H4 (cell line): ENCODE data around the gene RBP5. TPM values are rescaled to one million over a fixed set of nuclear protein-coding genes. Genes with fewer than 3 reads are reported as not detected.
A peak's percentile ranks its signal among the peaks of the same experiment; 100 is the strongest.
"Not testable (repeated sequence)": the region's sequence is repeated elsewhere in the genome, so short reads cannot be mapped to it uniquely, and the experiment has no call there.

ENCODE experiments used
- DNase-seq: peaks from one replicate; pipeline ENCODE4 v3.0.0-alpha.2; 2015; ENCODE audit warnings: low spot score
- total RNA-seq: library from RNA; depleted of rRNA; stranded (reverse); fragments of >200 nt; shearing (Covaris generic); gene quantifications from 2 replicates; pipeline ENCODE4 v1.2.3, GENCODE V29; 2014

Gene RBP5
- total RNA-seq, 1 experiment from 2014 or later, result not detected

DNA sequence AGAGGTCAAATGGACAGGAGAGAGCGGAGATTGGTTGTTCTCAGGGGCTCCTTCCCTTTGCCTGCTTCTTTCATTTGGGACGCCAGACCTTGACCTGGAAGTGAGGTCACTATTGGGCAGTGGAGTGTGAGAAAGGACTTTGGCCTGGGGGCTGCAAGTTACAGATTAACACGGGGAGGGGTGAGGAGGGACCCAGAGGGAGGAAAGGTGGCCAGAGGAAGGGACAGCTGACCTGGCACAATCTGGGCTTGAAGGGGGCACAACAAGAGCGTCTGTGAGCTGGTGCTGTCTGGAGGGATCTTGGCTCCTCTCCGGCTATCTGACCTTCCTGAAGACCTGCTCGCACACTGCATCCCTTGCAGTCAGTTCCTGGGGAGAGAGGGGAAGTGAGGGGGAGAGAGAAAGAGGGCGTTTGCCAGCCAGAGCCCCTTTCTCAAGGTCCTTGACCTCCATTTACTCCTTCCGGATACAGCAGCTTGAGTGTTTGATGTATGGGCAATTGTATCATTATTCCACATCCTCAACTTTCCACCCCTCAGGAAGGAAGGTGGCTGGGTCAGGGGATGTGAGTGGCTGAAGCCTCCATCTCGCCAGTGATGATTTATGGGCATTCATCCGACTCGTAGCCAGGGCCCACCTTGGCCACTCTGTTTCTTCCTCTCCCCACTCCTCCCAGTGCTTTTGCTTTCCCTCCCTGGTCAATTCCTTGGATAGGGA, 4.7 kb downstream of the RBP5 start:
- no peak for DNase-seq

DNA sequence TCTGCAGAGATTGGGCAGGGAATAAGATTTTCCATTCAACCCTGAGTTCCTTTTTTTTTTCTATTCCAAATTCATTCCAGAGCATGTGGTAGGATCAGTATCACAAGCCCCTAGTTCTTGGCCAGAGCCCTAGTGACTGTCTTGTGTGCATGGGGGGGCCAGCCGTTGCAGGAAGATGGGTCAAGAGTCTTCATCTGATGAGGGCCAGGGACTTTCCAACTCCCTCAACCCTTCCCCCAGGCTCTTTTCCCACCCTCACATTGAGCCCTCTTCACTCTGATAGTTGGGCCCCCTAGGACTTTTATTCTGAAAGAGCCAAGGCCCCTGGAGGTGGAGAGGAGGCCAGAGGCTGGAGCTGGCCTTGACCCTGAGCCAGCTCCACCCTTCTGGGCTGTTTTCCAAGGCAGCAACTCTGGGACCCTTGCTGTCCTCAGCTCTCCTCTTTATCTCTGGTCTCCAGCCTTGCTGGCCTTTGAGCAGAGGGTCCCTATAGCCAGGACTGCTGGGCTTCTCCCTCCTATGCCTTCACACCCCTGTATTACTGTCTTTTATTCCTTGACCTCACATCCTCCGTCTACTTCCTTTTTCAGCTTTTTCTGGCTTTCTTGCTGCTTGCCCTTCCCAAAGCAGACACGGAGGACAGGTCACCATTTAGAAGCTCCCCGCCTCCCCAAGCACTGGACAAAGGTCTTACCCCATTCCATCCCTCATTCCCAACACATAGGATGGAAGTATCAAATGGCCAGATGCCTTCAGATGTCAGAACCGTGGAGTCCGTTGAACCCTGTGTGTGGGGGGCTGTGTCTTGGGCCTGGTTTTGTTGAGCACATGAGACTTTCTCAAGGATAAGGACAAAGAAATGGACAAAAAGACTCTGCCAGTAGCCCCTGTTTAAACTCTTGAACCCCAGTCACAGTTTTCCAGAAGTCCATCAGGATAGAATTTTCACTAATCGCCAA, 5.6 kb downstream of the RBP5 start:
- no peak for DNase-seq

DNA sequence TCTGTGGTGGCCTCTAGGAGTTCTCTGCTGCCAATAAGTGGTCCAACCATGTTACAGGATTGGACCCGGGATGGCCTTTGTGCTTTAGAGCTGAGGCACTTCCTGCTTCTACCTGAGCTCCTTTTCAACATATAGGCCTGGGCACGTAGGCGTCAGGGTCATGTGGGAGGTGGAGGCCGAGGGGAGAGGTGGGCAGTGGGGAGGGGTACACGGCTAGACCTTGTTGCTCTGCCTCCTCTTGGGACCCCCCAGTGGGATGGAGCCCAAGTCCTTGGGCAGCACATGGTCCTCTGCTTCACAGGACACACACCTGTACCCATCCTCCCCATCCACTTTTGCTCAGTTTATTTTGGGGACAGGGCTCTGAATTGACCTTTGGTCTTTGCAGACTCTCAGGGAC, 7.4 kb downstream of the RBP5 start:
- no peak for DNase-seq

DNA sequence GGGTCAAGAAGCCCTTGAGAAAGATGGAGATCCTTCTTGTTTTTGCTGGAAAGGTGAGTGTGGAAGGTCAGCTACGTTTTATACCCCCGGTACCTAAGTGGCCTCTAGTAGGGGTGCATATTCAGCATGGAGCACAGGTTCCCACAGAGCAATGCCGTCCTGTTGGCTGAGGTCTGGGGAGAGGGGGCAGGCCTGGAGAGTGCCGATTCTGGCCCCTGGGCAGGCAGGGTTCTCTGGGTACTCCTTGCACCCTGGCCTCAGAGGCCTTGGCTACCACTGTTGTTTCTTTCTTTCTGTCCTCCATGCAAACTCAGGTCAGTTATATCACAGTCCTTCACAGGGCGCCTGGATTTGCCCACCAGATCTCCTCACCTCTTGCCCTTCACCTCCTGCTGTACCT, 8.5 kb downstream of the RBP5 start:
- no peak for DNase-seq

DNA sequence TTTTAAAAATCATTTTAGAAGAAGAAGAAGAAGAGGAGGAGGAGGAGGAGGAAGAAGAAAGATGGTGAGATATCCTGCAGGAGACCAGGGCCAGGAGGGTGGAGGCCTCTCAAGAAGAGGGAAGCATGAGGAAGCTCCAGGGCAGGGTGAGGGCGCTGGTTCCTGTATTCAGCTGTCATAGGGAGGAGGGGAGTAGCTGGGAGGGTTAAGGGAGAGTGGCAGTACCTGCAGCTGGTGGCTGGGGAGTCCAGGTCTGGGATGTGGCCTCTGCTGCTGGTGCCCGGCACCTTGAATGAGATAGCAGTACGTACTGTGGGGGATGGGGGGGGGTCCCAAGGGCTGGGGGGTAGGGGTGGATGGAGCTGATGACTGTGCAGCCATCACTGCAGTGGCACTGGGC, 9.8 kb downstream of the RBP5 start:
- no peak for DNase-seq

DNA sequence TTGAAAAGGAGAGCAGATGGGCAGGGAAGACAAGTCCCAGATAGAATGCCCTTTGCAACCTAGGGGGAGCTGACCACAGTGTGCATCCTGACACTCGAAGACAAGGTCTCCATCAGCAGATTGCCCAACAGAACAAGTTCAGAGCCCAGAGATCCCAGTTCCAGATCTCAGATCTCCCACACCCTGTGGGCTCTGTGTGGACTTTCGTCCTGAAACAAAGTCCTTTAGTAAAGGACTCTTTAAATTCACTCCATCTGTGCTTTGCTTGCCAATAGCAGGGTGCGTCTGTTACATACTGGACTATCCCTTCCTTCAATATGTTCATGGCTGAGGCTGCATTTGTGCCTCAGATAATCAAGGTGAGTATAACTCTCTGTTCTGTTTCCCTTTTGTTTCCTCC, 11.0 kb downstream of the RBP5 start:
- no peak for DNase-seq

DNA sequence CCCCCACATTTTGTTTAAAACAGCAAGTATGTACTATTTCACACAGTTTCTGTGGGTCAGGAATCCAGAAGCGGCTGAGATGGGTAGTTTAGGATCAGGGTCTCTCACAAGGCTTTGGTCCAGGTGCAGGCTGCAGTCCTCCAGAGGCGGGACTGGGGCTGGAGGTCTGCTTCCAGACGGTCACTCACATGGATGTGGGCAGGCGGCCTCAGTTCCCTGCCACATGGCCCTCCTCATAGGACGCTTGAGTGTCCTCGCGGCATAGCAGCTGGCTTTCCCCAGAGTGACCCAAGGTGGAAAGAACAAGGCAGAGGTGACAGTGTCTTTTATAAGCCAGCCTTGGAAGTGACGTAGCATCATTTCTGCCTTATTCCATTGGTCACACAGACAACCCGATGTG, 11.8 kb downstream of the RBP5 start:
- DNase-seq, result no peak

DNA sequence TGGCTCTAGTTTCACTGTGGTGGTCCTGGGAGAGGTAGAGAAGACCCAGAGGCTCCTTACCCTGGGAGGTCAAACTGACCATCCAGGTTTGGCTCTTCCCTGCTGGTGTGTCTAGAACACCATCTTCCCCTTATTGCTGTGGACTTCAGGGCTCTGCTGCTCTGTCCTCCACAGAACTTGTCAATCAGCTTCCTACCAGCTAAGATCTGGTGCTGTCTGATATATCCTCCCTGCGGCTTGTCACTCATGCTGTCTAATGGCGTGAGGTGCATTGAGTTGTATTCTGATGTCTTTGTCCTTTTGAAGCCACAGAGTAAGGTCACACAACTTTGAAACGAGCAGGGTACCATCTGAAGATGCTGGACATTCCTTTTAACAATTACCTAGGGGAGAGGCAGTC, 12.5 kb downstream of the RBP5 start:
- no peak for DNase-seq

DNA sequence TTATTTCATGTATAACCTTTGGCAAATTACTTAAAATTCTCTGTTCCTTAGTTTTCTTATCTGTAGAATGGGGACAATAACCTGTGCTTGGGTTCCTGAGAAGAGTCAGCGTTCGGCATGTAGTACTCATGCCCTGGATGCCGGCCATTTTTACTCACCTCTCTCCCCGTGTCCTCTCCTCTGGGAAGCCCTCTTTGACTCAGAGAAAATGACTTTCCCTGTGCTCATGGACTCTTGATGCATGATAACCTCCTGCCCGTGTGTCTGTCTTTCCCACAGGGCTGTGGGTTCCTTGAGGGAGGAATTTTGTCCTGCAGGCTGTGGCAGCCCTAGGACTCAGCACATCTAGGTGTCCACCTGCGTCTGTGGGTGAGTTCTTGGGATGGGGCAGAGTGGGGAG, 13.8 kb downstream of the RBP5 start:
- no peak for DNase-seq

DNA sequence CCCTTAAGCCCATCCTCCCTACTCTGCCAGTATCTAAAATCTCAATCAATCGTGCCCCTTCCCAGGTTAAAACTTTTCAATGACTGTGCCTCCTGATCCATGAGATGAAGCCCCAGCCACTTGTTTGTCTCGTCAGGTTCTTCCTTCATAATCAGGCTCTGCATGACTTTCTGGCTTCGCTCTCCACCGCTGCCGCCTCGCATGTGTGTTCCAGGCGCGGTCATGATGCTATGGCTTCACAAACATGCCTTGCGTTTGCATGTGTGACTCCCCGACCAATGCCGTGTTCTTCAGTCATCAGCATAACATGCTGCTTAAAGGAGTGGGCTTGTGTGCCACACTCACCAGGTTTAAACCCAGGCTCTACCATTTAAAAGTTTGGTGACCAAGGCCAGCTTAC, 14.7 kb downstream of the RBP5 start:
- no peak for DNase-seq

DNA sequence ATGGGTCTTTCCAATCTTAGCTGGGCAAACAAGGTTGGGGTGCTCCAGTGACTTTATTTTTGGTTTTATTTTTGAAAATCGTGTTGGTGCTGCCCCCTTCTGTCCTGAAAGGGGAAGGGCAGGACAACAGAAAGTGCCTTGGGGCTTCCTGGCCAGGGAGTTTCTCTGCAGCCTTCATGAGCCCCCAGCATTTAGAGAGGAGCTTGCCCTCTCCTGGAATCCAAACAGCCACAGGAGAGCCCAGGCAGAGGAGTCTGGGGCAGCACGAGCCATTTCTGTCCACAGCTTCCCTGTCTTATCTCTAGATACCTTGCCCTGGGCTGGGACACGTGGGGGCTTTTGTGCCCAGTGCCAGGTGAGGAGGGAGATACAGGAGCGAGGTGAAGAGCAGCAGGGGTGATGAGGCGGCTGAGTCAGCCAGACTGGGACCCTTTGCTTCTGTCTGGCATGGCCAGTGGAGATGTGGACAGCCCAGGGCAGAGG, 15.3 kb downstream of the RBP5 start:
- DNase-seq, result peak; percentile 33

DNA sequence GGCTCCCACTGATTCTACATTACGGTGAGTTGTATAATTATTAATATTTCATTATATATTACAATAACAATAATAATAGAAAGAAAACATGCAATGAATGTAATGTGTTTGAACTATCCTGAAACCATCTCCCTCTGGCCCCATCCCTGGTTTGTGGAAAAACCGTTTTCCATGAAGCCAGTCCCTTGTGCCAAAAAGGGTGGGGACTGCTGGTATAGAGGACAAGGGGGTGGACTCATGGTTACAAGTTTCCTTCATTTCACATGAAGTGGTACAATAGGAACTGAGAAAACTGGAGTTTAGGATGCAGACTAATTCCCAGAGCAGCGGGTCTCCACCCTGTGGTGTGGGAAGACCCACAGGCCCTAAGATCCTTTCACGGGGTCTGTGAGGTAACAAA, 16.6 kb downstream of the RBP5 start:
- DNase-seq, result no peak

DNA sequence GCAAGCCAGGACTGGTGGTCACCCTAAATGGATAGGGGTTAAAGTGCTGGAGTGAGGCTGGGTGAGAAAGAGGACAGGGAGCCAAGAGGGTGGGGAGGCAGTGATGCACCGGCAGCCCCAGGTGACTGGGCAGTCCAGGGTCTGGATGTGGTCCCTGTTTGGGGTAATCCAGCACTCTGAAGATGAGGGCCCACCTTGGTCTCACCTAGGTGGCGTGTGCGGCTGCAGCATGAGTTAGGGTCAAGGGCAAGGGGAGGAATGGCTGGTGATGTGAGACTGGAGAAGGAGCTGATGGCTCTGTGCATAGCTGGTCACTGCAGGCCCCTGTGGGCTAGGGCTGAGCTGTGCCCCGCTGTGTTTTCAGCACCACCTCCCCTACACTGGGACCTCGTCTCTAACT, 18.0 kb downstream of the RBP5 start:
- DNase-seq, result no peak

DNA sequence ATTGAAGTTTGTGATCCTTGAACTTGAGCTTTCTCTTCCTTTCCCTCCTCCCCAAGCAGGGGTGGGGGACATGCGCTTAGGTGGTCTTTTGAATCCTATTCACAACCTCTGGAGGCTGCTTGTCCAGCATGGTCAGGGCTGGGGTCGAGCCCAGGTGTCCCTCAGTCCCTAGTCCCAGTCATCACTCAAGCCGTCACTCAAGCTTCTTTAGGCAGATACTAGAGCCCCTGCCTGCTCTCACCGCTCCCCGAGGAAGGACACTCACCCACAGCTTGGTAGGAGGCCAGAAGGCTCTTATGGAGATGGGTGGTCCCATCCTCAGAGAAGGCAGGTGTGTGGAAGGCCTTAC, 19.1 kb downstream of the RBP5 start:
- no peak for DNase-seq

DNA sequence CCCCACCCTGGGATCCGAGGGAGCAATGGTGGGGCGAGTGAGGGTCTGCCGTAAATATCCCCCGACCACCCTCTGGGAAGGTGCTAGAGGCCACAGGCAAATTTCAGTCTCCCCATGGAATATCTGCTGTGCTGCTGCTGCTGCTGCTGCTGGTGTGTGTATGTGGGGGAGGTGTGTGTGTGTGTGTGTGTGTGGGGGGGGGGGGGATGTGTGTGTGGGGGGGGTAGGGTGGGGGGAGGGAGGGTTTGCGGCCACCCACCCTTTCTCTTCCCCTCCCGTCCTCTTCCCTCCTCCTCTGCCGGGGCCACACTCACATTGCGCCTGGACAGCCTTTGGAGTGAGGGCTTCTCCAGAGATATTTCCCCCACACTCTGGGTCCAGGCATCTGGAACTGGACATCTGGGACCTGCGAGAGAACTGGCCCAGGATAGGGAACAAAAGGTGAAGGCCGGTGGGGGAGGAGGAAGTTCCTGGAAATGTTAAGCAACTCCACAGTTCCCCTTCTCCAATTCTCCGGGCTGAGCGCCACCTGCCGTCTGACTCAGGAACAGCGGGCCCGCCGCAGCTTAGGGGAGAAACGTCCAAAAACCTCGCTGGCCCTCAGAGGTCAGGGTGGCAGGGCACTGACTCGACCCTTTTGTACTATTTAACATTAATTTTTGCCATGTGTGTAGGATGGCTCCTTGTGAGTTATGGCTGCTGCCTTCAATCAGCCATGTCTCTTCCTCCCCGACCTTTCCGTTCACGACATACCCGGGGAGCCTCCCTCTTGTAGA, 19.7 kb downstream of the RBP5 start, which contains the start of gene C1RL:
TSS of gene C1RL (minus strand) at position 419 of the 776 bp plus-strand sequence. CDS start at position 385, 34 bp downstream.
- DNase-seq, result peak; percentile 87

DNA sequence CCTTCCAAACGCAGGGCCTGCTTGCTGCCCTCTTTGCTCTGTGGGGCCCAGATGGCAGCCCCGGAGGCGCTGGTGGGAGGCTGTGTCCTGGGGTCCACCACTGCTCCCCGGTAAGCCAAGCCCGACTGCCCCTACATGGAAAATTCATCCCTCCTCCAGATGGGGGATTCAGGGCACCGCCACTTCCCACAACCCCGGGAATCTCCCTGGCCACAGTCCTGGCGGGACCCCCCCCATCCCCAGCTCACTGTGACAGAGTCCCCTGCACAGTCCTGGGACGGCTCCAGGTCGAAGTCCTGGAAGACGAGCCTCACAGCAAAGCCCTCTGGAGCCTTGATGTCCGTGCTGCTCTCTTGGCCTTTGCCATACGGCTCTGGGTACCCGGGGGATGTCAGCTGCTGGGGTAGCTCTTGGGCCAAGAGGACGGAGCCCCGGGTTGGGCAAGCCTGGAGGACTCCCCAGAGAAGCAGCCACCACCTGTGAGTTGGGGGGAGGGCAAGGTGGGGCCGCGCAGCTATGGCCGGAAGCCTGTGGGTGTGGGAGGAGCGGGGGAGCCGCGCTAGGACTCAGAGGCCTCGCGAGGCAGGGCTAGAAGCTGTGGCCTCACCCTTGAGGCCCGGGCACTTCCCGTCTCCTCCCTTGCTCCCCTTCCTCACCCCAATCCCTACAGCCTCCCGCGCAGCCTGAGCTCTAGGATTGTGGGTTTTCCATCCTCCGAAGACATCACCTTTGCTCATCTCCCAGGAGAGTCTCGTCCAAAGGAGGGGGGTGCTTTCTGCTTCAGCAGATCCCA, 20.5 kb downstream of the RBP5 start:
- DNase-seq, result peak; percentile 87

DNA sequence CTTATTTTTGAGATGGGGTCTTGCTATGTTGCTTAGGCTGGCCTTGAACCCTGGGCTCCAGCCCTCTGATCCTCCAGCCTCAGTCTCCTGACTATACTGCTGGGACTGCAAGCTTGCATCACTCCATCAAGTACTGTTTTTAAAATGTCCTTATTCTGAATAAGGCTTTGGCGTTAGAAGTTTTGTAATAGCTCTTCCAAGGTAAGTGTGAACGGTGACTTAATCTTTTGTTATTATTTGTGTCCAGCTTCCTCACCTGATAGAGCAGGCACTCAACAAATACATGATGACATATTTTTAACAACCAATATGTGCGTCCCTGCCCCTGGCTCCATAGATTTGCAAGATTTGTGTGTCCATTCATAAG, 21.1 kb downstream of the RBP5 start:
- DNase-seq, result no peak

DNA sequence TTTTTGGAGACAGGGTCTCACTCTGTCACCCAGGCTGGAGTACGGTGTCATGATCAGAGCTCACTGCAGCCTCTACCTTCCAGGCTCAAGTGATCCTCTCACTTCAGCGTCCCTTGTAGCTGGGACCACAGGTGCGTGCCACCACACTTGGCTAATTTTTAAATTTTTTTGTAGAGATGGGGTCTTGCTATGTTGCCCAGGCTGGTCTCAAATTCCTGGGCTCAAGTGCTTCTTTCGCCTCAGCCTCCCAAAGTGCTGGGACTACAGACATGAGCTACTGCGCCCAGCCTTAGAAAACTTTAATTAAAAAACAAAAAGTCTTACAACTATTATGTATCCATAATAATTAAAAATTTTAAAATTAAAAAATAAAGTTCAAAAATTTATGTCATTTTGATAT, 21.5 kb downstream of the RBP5 start:
- DNase-seq, result not testable (repeated sequence)

DNA sequence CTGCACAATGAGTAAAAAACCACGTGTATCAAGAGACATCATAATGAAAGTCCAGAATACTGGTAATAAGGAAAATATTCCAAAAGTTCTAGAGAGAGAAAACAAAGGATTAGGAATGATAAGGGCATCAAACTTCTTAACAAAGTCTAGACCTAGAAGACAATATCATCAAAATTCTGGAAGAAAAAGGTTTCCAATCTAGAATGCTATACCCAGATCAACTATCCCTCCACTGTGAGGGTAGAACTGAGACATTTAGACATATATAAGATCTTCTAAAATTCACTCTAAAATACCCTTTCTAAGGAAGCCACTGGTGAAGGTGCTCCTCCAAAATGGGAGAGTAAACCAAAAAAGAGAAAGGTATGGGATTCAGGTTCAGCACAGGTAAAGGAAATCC, 22.6 kb downstream of the RBP5 start:
- no peak for DNase-seq

DNA sequence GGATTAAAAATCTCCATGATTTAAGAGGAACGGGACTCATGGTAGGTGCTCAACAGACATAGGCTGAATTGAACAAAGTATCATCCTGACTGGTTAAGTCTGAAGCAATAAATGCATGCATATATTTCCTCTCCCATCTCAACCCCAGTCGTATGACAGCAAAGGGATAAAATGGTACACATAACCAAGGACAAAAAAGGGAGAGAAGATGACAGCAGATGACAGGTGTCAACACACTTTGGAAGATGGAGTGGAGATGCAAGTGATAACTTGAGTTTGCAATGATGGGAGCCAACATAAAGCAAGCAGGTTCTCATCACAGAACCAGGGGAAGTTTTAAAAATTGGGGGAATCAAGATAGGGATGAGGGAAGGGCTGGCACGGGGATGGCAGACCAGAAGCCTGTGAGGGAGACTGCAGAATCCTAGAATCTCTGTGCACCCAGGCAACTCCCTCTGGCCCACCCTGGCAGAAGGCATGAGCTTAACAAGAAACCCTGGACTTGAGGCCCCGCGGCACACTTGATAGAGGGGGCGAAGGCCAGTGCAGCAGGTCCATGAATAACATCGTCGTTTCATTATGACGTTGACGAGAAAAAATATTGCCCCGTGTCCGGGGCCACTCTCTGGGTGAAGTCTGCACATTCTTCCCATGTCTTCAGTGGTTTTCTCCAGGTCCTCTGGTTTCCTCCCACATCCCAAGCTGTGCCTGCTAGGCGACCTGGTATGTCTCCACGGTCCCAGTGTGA, 24.7 kb downstream of the RBP5 start:
- no peak for DNase-seq

DNA sequence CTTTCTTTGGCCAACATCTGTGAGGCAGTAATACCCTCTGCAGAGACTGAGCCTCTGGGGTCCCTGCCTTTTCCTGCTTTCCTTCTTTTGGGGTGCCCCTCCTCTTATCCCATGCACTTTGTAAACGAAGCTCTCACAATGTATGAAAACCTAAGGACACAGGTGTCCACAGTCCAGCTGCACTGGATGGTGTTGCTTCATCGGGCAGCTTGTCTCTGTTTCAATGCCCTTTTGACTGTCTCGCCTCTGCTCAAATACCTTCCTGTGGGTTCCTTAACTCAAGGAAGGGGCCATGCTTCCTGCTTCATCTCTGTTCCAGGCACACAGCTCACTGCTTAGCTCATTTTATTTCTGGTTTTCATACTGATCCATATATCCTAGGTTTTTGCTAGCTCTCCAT, 26.1 kb downstream of the RBP5 start:
- no peak for DNase-seq
